MM.1S (cell line): Measurements from ENCODE around the gene SQSTM1.

ENCODE experiments used
- DNase-seq: peaks from one replicate; pipeline ENCODE4 v3.0.0-alpha.2; 2015
- H2AFZ ChIP-seq: fragments of 300-600 bp; sonication (generic); 2 replicates; pipeline ENCODE4 v1.6.0; 2016; ENCODE audit warnings: antibody characterized with exemption, low read length
- H3F3A ChIP-seq: fragments of 300-600 bp; sonication (generic); 2 replicates; pipeline ENCODE4 v1.6.1; 2016; ENCODE audit warnings: mild to moderate bottlenecking, antibody characterized with exemption, low read length, moderate library complexity, mixed read lengths; ENCODE audit not compliant: insufficient read depth
- H3K27ac ChIP-seq: fragments of 300-600 bp; sonication (generic); 2 replicates; pipeline ENCODE4 v1.5.1; 2016; ENCODE audit warnings: mild to moderate bottlenecking, low read length
- H3K27me3 ChIP-seq: fragments of 300-600 bp; sonication (generic); replicated peaks from 2 replicates; pipeline ENCODE4 v1.6.0; 2016; ENCODE audit warnings: low read length; ENCODE audit not compliant: insufficient read depth
- H3K36me3 ChIP-seq: fragments of 300-600 bp; sonication (generic); replicated peaks from 2 replicates; pipeline ENCODE4 v1.6.1; 2016; ENCODE audit warnings: mild to moderate bottlenecking, low read length, mixed read lengths; ENCODE audit not compliant: insufficient read depth
- H3K4me1 ChIP-seq: fragments of 300-600 bp; sonication (generic); 2 replicates; pipeline ENCODE4 v1.6.1; 2016; ENCODE audit warnings: low read length, mixed read lengths
- H3K4me2 ChIP-seq: fragments of 300-600 bp; sonication (generic); 2 replicates; pipeline ENCODE4 v1.6.0; 2016; ENCODE audit warnings: low read depth, low read length
- H3K4me3 ChIP-seq: fragments of 300-600 bp; sonication (generic); 2 replicates; pipeline ENCODE4 v1.5.1; 2016; ENCODE audit warnings: low read length, mixed read lengths
- H3K79me2 ChIP-seq: fragments of 300-600 bp; sonication (generic); 2 replicates; pipeline ENCODE4 v1.6.1; 2016; ENCODE audit warnings: mixed run types, low read length, mixed read lengths
- H3K9ac ChIP-seq: fragments of 300-600 bp; sonication (generic); 2 replicates; pipeline ENCODE4 v1.6.1; 2016; ENCODE audit warnings: low read length, mixed read lengths
- H3K9me2 ChIP-seq: fragments of 300-600 bp; sonication (generic); replicated peaks from 2 replicates; pipeline ENCODE4 v1.6.1; 2016; ENCODE audit warnings: mild to moderate bottlenecking, low read length, mixed read lengths; ENCODE audit not compliant: insufficient read depth
- H3K9me3 ChIP-seq: fragments of 300-600 bp; sonication (generic); replicated peaks from 2 replicates; pipeline ENCODE4 v1.6.1; 2016; ENCODE audit warnings: mild to moderate bottlenecking, low read length, mixed read lengths; ENCODE audit not compliant: insufficient read depth
- H4K20me1 ChIP-seq: fragments of 300-600 bp; sonication (generic); 2 replicates; pipeline ENCODE4 v1.6.1; 2016; ENCODE audit warnings: mild to moderate bottlenecking, low read length, moderate library complexity, mixed read lengths; ENCODE audit not compliant: insufficient read depth
- EZH2 ChIP-seq: fragments of 300-600 bp; sonication (generic); optimal IDR thresholded peaks from 2 replicates; pipeline ENCODE3; 2017; ENCODE audit warnings: low read depth, mild to moderate bottlenecking, antibody characterized with exemption, low read length, mixed read lengths
- EZH2phosphoT487 ChIP-seq: fragments of 300-600 bp; sonication (generic); IDR thresholded peaks from 2 replicates; pipeline ENCODE4 v1.6.1; 2018; ENCODE audit warnings: antibody characterized with exemption, low read length
- TF ChIP-seq, protein P1 (sequence below): fragments of 300-600 bp; sonication (generic); IDR thresholded peaks from 2 replicates; pipeline ENCODE4 v1.5.1; 2016; ENCODE audit warnings: antibody characterized with exemption, low read length, mixed read lengths

SQSTM1 gene

DNA sequence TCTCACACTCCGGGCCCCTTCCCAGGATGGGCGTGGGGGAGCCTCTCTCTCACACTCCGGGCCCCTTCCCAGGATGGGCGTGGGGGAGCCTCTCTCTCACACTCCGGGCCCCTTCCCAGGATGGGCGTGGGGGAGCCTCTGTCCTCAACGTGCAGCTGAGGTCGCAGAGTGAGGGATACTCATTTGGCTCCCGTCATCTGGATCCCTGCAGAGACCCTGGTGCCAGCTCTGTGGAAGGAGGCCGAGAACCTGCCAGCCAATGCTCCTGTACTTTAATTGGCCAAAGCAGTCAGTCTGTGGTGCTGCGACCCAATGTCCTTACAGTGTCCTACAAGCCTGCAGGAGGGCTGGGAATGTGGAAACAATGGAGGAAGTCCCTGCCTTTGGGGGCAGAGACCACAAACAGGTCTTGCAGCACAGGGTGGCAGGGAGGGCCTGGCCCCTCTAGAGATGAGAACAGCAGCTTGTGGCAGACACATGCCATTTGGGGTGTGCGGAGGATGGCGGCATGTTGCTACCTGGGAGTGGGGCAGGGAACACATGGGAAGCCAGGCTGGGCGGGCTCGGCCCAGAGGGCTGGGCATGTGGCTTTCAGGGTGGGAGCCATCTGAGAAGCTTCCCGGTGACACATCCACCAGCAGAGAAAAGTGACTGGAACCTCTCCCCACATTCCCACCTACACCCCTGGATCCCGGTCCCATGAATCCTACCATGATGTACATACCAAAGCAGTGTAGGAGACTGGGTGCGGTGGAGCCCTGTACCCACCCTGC lies 51.5 kb downstream of the SQSTM1 start:
- no peaks in the 10 kb centered on the region for H4K20me1 ChIP-seq
- DNase-seq, result no peak
- H2AFZ ChIP-seq, result no peak overlapping the region
- H3K4me2 ChIP-seq, result no peak overlapping the region
- no peaks in the 10 kb centered on the region for H3K9me2 ChIP-seq
- H3K27ac ChIP-seq, result no peak overlapping the region
- no peaks in the 10 kb centered on the region for H3F3A ChIP-seq
- no peaks in the 10 kb centered on the region for H3K27me3 ChIP-seq
- H3K4me3 ChIP-seq, result no peak overlapping the region
- H3K9ac ChIP-seq, result no peak overlapping the region
- H3K4me1 ChIP-seq, result no peaks in the 10 kb centered on the region
- no peak for TF ChIP-seq EZH2
- TF ChIP-seq EZH2phosphoT487, result no peak
- TF ChIP-seq, protein P1, sequence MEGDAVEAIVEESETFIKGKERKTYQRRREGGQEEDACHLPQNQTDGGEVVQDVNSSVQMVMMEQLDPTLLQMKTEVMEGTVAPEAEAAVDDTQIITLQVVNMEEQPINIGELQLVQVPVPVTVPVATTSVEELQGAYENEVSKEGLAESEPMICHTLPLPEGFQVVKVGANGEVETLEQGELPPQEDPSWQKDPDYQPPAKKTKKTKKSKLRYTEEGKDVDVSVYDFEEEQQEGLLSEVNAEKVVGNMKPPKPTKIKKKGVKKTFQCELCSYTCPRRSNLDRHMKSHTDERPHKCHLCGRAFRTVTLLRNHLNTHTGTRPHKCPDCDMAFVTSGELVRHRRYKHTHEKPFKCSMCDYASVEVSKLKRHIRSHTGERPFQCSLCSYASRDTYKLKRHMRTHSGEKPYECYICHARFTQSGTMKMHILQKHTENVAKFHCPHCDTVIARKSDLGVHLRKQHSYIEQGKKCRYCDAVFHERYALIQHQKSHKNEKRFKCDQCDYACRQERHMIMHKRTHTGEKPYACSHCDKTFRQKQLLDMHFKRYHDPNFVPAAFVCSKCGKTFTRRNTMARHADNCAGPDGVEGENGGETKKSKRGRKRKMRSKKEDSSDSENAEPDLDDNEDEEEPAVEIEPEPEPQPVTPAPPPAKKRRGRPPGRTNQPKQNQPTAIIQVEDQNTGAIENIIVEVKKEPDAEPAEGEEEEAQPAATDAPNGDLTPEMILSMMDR, result no peak
- H3K36me3 ChIP-seq, result no peaks in the 10 kb centered on the region
- no peaks in the 10 kb centered on the region for H3K9me3 ChIP-seq
- no peaks in the 10 kb centered on the region for H3K79me2 ChIP-seq

DNA sequence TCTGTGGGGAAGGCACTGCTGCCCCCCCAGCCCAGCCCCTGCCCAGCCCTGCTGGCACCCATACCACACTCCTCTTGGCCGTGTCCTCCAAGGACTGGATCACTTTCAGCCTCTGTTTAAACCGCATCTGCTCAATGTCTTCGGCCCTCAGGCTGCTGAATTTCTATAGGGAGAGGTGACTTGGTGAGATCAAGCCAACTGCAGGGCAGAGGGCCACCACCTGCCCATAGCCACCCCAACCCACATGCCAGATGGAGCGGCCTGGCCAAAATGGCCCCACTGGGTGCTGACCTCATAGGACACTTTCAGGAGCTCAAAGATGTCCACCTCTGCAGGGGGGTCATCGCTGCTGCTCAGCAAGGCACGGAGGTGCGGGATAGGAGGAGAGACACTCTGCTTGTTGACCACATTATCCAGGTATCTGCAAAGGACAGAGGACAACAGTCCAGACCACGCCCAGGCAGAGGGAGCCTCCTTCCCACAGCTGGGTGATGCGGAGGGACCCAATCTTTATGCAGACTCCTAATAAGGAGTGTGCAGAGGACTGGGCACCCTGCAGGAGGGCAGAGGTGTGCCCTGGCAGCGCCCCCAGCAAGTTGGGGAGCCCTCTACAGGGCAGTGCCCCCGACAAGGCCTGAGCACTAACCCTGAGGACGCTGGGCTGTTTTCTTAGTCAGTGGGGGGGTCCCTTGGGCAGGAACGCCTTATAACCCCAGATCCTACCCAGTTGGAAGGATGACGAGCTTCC lies 52.3 kb downstream of the SQSTM1 start:
- no peak overlapping the region for H3K27ac ChIP-seq
- H3K9me2 ChIP-seq, result no peaks in the 10 kb centered on the region
- no peaks in the 10 kb centered on the region for H3K4me1 ChIP-seq
- H3K9me3 ChIP-seq, result no peaks in the 10 kb centered on the region
- H3K4me2 ChIP-seq, result no peak overlapping the region
- TF ChIP-seq EZH2phosphoT487, result no peak
- no peak for TF ChIP-seq EZH2
- TF ChIP-seq, protein P1, result no peak
- DNase-seq, result no peak
- no peaks in the 10 kb centered on the region for H3F3A ChIP-seq
- H2AFZ ChIP-seq, result no peak overlapping the region
- no peak overlapping the region for H3K4me3 ChIP-seq
- no peak overlapping the region for H3K9ac ChIP-seq
- no peaks in the 10 kb centered on the region for H4K20me1 ChIP-seq
- no peaks in the 10 kb centered on the region for H3K27me3 ChIP-seq
- H3K36me3 ChIP-seq, result no peaks in the 10 kb centered on the region
- H3K79me2 ChIP-seq, result no peaks in the 10 kb centered on the region

DNA sequence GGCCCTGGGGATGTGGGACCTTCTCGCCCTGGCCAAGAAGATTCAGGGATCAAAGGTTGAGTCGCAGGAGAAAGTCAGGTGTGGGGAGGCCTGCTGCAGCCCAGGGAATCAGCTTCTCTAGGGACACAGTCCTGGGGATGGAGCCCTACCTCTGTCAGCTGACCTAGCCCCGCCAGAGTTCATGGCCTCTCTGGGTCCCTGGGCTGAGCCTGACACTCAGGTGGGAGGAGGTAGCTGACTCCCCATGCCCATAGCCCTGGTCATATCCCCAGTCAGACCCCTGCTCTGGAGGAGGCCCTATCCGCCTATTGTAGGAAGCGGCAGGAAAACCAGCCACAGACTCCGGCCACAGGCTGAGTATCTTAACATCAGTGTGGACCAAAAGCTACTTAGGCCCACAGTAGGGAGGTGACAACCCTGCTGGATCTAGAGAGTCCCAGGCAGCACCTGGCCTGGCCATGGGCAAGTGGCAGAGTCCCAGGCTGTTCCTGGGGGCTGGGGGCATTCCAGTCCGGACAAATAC lies 52.9 kb downstream of the SQSTM1 start:
- Histone ChIP-seq H3K9ac (no peak overlapping the region), H3K27ac (no peak overlapping the region), H3K27me3 (no peaks in the 10 kb centered on the region), H3K79me2 (no peaks in the 10 kb centered on the region), H3K4me1 (no peaks in the 10 kb centered on the region), H3K36me3 (no peaks in the 10 kb centered on the region), H3K4me2 (no peak overlapping the region), H3K4me3 (no peak overlapping the region), H2AFZ (no peak overlapping the region), H3K9me3 (no peaks in the 10 kb centered on the region), H3F3A (no peaks in the 10 kb centered on the region), H3K9me2 (no peaks in the 10 kb centered on the region), H4K20me1 (no peaks in the 10 kb centered on the region)
- TF ChIP-seq EZH2 (no peak), EZH2phosphoT487 (no peak)
- TF ChIP-seq, protein P1, result no peak
- DNase-seq, result no peak
